HFF-Myc (cell line): ENCODE results near the gene CA5A.
"Not testable (repeated sequence)": the region's sequence is repeated elsewhere in the genome, so short reads cannot be mapped to it uniquely, and the experiment has no call there.

Experiments used
- DNase-seq: peaks from one replicate; pipeline ENCODE4 v3.0.0-alpha.2; 2011; ENCODE audit warnings: low read depth; ENCODE audit errors: extremely low read depth
- H3K4me3 ChIP-seq: replicated peaks from 2 replicates; pipeline ENCODE4 v1.5.1; 2011; ENCODE audit warnings: low read depth, mild to moderate bottlenecking, control low read depth, low read length
- CTCF ChIP-seq: IDR thresholded peaks from 2 replicates; pipeline ENCODE4 v1.5.1; 2012; ENCODE audit warnings: mild to moderate bottlenecking, low read depth, low read length, control low read depth; ENCODE audit errors: missing control alignments

The CA5A gene

GRCh38 chr16:87860553-87861299 is 75.6 kb downstream of the CA5A start:
- peak; percentile 38 for DNase-seq
- H3K4me3 ChIP-seq = peak overlapping the region; percentile 17; the same call in 1 of the 2 replicates
- no peak for TF ChIP-seq CTCF

GRCh38 chr16:87858151-87858993 is 78.0 kb downstream of the CA5A start:
- not testable (repeated sequence) for DNase-seq, H3K4me3 ChIP-seq

GRCh38 chr16:87856791-87857228 is 79.5 kb downstream of the CA5A start:
- H3K4me3 ChIP-seq = no peak overlapping the region
- TF ChIP-seq CTCF = no peak
- no peak for DNase-seq

GRCh38 chr16:87855852-87856715 is 80.2 kb downstream of the CA5A start:
- TF ChIP-seq CTCF = no peak
- DNase-seq = no peak
- no peak overlapping the region for H3K4me3 ChIP-seq

- DNase-seq = no peak
- TF ChIP-seq CTCF = no peak
- no peak overlapping the region for H3K4me3 ChIP-seq
Measured at GRCh38 chr16:87854907-87855683, 81.2 kb downstream of the CA5A start.

GRCh38 chr16:87854053-87854906 is 82.0 kb downstream of the CA5A start:
- no peak overlapping the region for H3K4me3 ChIP-seq

More at GRCh38 chr16:87854053-87854906, 82.0 kb downstream of the CA5A start:
- no peak for DNase-seq
- TF ChIP-seq CTCF = no peak
